Left renal pelvis (tissue), 4 donors: Measurements from ENCODE around the gene NTM. TPM values are rescaled to one million over a fixed set of nuclear protein-coding genes. Genes with fewer than 3 reads are reported as not detected.
"Not testable (repeated sequence)": the region's sequence is repeated elsewhere in the genome, so short reads cannot be mapped to it uniquely, and the experiment has no call there.

Experiments used
- DNase-seq, 4 donors: peaks; one replicate each; pipeline ENCODE4 v3.0.0-alpha.2; 2013; ENCODE audit warnings: low read depth in 4 of 4, low spot score in 3 of 4
- polyA plus RNA-seq, 4 donors: library from polyadenylated mRNA; unstranded; fragments of 120-200 nt; gene quantifications; one replicate each; pipeline ENCODE4 v1.2.1, GENCODE V29; 2013; ENCODE audit not compliant: insufficient read length in 4 of 4

Gene NTM
- polyA plus RNA-seq, 4 donors: 41.2 to 80.3 (median 50.2) TPM

- no peak for DNase-seq
Measured at GRCh38 chr11:131418189-131418588, 47.8 kb downstream of the NTM start.

- no peak for DNase-seq
Measured at GRCh38 chr11:131421066-131421855, 50.8 kb downstream of the NTM start.

GRCh38 chr11:131422029-131422428 lies 51.6 kb downstream of the NTM start:
- DNase-seq: no peak

- DNase-seq: peak in 1 of 4 donors; percentile 22
Measured at GRCh38 chr11:131422496-131422895, 52.1 kb downstream of the NTM start.

- DNase-seq: no peak
Measured at GRCh38 chr11:131423688-131424087, 53.3 kb downstream of the NTM start.

GRCh38 chr11:131424257-131424876 lies 54.0 kb downstream of the NTM start:
- DNase-seq: not testable (repeated sequence)

GRCh38 chr11:131425285-131425684 lies 54.9 kb downstream of the NTM start:
- DNase-seq: no peak

- DNase-seq: no peak
Measured at GRCh38 chr11:131428853-131429252, 58.4 kb downstream of the NTM start.

- DNase-seq: no peak
Measured at GRCh38 chr11:131430473-131431208, 60.2 kb downstream of the NTM start.

GRCh38 chr11:131441051-131441810 lies 70.8 kb downstream of the NTM start:
- no peak for DNase-seq

- no peak for DNase-seq
Measured at GRCh38 chr11:131446590-131447275, 76.3 kb downstream of the NTM start.

GRCh38 chr11:131447277-131447815 lies 76.9 kb downstream of the NTM start:
- DNase-seq: no peak

GRCh38 chr11:131447898-131448297 lies 77.5 kb downstream of the NTM start:
- DNase-seq: no peak

GRCh38 chr11:131449036-131450019 lies 78.9 kb downstream of the NTM start:
- DNase-seq: no peak

GRCh38 chr11:131454490-131454889 lies 84.1 kb downstream of the NTM start:
- no peak for DNase-seq

- no peak for DNase-seq
Measured at GRCh38 chr11:131454989-131455388, 84.6 kb downstream of the NTM start.

GRCh38 chr11:131455843-131456704 lies 85.7 kb downstream of the NTM start:
- no peak for DNase-seq

GRCh38 chr11:131457163-131457562 lies 86.7 kb downstream of the NTM start:
- DNase-seq: no peak
